Progenitor cell of endocrine pancreas (in vitro differentiated cells): ENCODE data around the gene TTC32. TPM values are rescaled to one million over a fixed set of nuclear protein-coding genes. Genes with fewer than 3 reads are reported as not detected.
"Not testable (repeated sequence)": the region's sequence is repeated elsewhere in the genome, so short reads cannot be mapped to it uniquely, and the experiment has no call there.

Experiments used
- DNase-seq: peaks from one replicate; pipeline ENCODE4 v3.0.0; 2021; ENCODE audit warnings: low spot score; ENCODE audit not compliant: unreplicated experiment
- H3K27ac Mint-ChIP-seq: 2 replicates; pipeline ENCODE4 v1.8.0; 2021; ENCODE audit warnings: mild to moderate bottlenecking, moderate library complexity, mixed read lengths
- H3K27me3 Mint-ChIP-seq: 2 replicates; pipeline ENCODE4 v1.8.0; 2021; ENCODE audit warnings: mixed read lengths
- H3K36me3 Mint-ChIP-seq: 2 replicates; pipeline ENCODE4 v1.8.0; 2022; ENCODE audit warnings: mixed read lengths; ENCODE audit not compliant: insufficient read depth
- H3K4me1 Mint-ChIP-seq: 2 replicates; pipeline ENCODE4 v1.8.0; 2021; ENCODE audit warnings: low read depth, mixed read lengths
- H3K4me3 Mint-ChIP-seq: 2 replicates; pipeline ENCODE4 v1.8.0; 2021; ENCODE audit warnings: low read depth, mild to moderate bottlenecking, moderate library complexity, mixed read lengths
- H3K9me3 Mint-ChIP-seq: 2 replicates; pipeline ENCODE4 v1.8.0; 2021; ENCODE audit warnings: low read depth, mixed read lengths
- CTCF ChIP-seq: fragments of 200-600 bp; sonication (generic); IDR thresholded peaks from one replicate; pipeline ENCODE4 v1.5.0; 2021; ENCODE audit warnings: antibody characterized with exemption, mild to moderate bottlenecking; ENCODE audit not compliant: unreplicated experiment
- total RNA-seq: library from RNA; stranded (reverse); gene quantifications from 2 replicates; pipeline ENCODE4 v1.2.1, GENCODE V29; 2021

Gene TTC32
- total RNA-seq, 1 donor from 2014 or later = 15.6 TPM

GRCh38 chr2:19883971-19884720 is 17.6 kb downstream of the TTC32 start:
- H3K4me1 Mint-ChIP-seq = no peaks in the 10 kb centered on the region
- no peaks in the 10 kb centered on the region for H3K36me3 Mint-ChIP-seq
- no peak overlapping the region for H3K4me3 Mint-ChIP-seq
- no peak for TF ChIP-seq CTCF
- no peaks in the 10 kb centered on the region for H3K27me3 Mint-ChIP-seq
- no peak overlapping the region for H3K27ac Mint-ChIP-seq
- no peak for DNase-seq
- H3K9me3 Mint-ChIP-seq = no peaks in the 10 kb centered on the region

- Mint-ChIP-seq H3K4me1 (no peaks in the 10 kb centered on the region), H3K4me3 (no peak overlapping the region), H3K27ac (no peak overlapping the region), H3K36me3 (no peaks in the 10 kb centered on the region), H3K27me3 (no peaks in the 10 kb centered on the region), H3K9me3 (no peaks in the 10 kb centered on the region)
- no peak for DNase-seq
- TF ChIP-seq CTCF = no peak
Observed at GRCh38 chr2:19883486-19883885, 18.3 kb downstream of the TTC32 start.

- H3K36me3 Mint-ChIP-seq = no peaks in the 10 kb centered on the region
Observed at GRCh38 chr2:19882286-19882685, 19.5 kb downstream of the TTC32 start.

GRCh38 chr2:19881908-19882265 is 19.9 kb downstream of the TTC32 start:
- no peak for TF ChIP-seq CTCF
- Mint-ChIP-seq H3K27ac (no peak overlapping the region), H3K4me1 (no peaks in the 10 kb centered on the region), H3K9me3 (no peaks in the 10 kb centered on the region), H3K27me3 (no peaks in the 10 kb centered on the region), H3K4me3 (no peak overlapping the region), H3K36me3 (no peaks in the 10 kb centered on the region)
- no peak for DNase-seq

More at GRCh38 chr2:19882286-19882685, 19.5 kb downstream of the TTC32 start:
- TF ChIP-seq CTCF = no peak
- DNase-seq = no peak
- Mint-ChIP-seq H3K4me3 (no peak overlapping the region), H3K27me3 (no peaks in the 10 kb centered on the region), H3K27ac (no peak overlapping the region), H3K9me3 (no peaks in the 10 kb centered on the region), H3K4me1 (no peaks in the 10 kb centered on the region)

- Mint-ChIP-seq H3K4me3 (no peak overlapping the region), H3K27me3 (no peaks in the 10 kb centered on the region), H3K9me3 (no peaks in the 10 kb centered on the region), H3K4me1 (no peaks in the 10 kb centered on the region), H3K36me3 (no peaks in the 10 kb centered on the region), H3K27ac (no peak overlapping the region)
- no peak for DNase-seq
- TF ChIP-seq CTCF = no peak
Observed at GRCh38 chr2:19881221-19881907, 20.4 kb downstream of the TTC32 start.

- not testable (repeated sequence) for H3K27ac Mint-ChIP-seq, H3K36me3 Mint-ChIP-seq, H3K4me3 Mint-ChIP-seq, H3K4me1 Mint-ChIP-seq, H3K27me3 Mint-ChIP-seq, DNase-seq, H3K9me3 Mint-ChIP-seq
Observed at GRCh38 chr2:19880191-19880590, 21.6 kb downstream of the TTC32 start.
